Ishikawa (cell line): ENCODE data around the gene TRIM33.

ENCODE experiments used
- CEBPB ChIP-seq: IDR thresholded peaks from 2 replicates; pipeline ENCODE4 v1.6.1; 2012
- CREB1 ChIP-seq: IDR thresholded peaks from 2 replicates; pipeline ENCODE4 v1.6.1; 2012; ENCODE audit warnings: low read depth
- EGR1 ChIP-seq: IDR thresholded peaks from 2 replicates; pipeline ENCODE4 v1.6.1; 2012
- EP300 ChIP-seq: IDR thresholded peaks from 2 replicates; pipeline ENCODE4 v1.6.1; 2012; ENCODE audit warnings: borderline replicate concordance
- FOXM1 ChIP-seq: IDR thresholded peaks from 2 replicates; pipeline ENCODE4 v1.6.1; 2012; ENCODE audit warnings: low read depth, borderline replicate concordance
- NFIC ChIP-seq: IDR thresholded peaks from 2 replicates; pipeline ENCODE4 v1.6.1; 2012
- RAD21 ChIP-seq: IDR thresholded peaks from 2 replicates; pipeline ENCODE4 v1.6.1; 2012; ENCODE audit warnings: low read depth
- TAF1 ChIP-seq: IDR thresholded peaks from 2 replicates; pipeline ENCODE4 v1.6.1; 2012; ENCODE audit warnings: low read depth, mild to moderate bottlenecking
- TCF12 ChIP-seq: IDR thresholded peaks from 2 replicates; pipeline ENCODE4 v1.6.1; 2012; ENCODE audit warnings: low read depth
- TEAD4 ChIP-seq: IDR thresholded peaks from 2 replicates; pipeline ENCODE4 v1.6.1; 2012
- YY1 ChIP-seq: IDR thresholded peaks from 2 replicates; pipeline ENCODE4 v1.6.1; 2012; ENCODE audit warnings: low read depth
- ZBTB7A ChIP-seq: IDR thresholded peaks from 2 replicates; pipeline ENCODE4 v1.6.1; 2012; ENCODE audit warnings: low read depth
- TF ChIP-seq, protein P1 (sequence below): IDR thresholded peaks from 2 replicates; pipeline ENCODE4 v1.6.1; 2012; ENCODE audit warnings: low read depth, mild to moderate bottlenecking
- TF ChIP-seq, protein P2 (sequence below): IDR thresholded peaks from 2 replicates; pipeline ENCODE4 v1.6.1; 2012
- TF ChIP-seq, protein P3 (sequence below): IDR thresholded peaks from 2 replicates; pipeline ENCODE4 v1.6.1; 2012

Gene TRIM33

DNA sequence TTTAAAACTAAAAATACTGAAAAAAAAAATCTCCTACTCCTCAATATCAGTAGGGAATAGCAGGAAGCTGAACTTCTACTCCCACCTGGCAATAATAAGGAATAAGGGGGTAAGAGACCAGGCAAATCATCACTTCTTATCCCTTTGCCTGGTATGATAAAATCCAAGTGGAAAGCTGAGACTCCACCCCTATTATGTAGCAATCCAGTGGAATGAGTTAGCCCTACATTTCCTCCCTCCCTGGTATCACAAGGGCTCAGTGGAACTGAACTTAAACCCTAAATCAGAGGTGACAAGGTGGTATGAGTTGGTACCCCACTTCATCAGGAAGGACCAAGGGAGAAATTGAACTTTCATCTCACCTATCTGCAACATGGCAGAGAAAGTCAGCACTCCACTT is 25.7 kb downstream of the TRIM33 start:
- TF ChIP-seq FOXM1: no peak
- no peak for TF ChIP-seq EGR1
- no peak for TF ChIP-seq RAD21
- TF ChIP-seq TEAD4: no peak
- TF ChIP-seq TAF1: no peak
- TF ChIP-seq NFIC: no peak
- TF ChIP-seq, protein P1, sequence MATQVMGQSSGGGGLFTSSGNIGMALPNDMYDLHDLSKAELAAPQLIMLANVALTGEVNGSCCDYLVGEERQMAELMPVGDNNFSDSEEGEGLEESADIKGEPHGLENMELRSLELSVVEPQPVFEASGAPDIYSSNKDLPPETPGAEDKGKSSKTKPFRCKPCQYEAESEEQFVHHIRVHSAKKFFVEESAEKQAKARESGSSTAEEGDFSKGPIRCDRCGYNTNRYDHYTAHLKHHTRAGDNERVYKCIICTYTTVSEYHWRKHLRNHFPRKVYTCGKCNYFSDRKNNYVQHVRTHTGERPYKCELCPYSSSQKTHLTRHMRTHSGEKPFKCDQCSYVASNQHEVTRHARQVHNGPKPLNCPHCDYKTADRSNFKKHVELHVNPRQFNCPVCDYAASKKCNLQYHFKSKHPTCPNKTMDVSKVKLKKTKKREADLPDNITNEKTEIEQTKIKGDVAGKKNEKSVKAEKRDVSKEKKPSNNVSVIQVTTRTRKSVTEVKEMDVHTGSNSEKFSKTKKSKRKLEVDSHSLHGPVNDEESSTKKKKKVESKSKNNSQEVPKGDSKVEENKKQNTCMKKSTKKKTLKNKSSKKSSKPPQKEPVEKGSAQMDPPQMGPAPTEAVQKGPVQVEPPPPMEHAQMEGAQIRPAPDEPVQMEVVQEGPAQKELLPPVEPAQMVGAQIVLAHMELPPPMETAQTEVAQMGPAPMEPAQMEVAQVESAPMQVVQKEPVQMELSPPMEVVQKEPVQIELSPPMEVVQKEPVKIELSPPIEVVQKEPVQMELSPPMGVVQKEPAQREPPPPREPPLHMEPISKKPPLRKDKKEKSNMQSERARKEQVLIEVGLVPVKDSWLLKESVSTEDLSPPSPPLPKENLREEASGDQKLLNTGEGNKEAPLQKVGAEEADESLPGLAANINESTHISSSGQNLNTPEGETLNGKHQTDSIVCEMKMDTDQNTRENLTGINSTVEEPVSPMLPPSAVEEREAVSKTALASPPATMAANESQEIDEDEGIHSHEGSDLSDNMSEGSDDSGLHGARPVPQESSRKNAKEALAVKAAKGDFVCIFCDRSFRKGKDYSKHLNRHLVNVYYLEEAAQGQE: no peak
- no peak for TF ChIP-seq TCF12
- no peak for TF ChIP-seq CEBPB

DNA sequence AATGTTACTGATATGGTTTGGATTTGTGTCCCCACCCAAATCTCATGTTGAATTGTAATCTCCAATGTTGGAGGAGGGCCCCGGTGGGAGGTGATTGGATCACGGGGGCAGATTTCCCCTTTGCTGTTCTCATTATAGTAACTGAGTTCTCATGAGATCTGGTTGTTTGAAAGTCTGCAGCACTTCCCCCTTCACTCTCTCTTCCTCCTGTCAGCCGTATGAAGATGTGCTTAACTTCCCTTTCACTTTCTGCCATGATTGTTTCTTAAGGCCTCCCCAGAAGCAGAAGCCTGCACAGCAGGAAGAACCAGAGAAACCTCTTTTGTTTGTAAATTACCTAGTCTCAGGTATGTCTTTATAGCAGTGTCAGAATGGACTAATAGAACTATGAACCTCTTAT is 28.4 kb downstream of the TRIM33 start:
- TF ChIP-seq TAF1 (no peak), CEBPB (no peak), EGR1 (no peak), CREB1 (no peak), YY1 (no peak), ZBTB7A (no peak), FOXM1 (no peak), TEAD4 (no peak), RAD21 (no peak), TCF12 (no peak), EP300 (no peak), NFIC (no peak)
- TF ChIP-seq, protein P2, sequence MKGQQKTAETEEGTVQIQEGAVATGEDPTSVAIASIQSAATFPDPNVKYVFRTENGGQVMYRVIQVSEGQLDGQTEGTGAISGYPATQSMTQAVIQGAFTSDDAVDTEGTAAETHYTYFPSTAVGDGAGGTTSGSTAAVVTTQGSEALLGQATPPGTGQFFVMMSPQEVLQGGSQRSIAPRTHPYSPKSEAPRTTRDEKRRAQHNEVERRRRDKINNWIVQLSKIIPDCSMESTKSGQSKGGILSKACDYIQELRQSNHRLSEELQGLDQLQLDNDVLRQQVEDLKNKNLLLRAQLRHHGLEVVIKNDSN: no peak
- TF ChIP-seq, protein P1: no peak
- TF ChIP-seq, protein P3, sequence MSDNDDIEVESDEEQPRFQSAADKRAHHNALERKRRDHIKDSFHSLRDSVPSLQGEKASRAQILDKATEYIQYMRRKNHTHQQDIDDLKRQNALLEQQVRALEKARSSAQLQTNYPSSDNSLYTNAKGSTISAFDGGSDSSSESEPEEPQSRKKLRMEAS: no peak

DNA sequence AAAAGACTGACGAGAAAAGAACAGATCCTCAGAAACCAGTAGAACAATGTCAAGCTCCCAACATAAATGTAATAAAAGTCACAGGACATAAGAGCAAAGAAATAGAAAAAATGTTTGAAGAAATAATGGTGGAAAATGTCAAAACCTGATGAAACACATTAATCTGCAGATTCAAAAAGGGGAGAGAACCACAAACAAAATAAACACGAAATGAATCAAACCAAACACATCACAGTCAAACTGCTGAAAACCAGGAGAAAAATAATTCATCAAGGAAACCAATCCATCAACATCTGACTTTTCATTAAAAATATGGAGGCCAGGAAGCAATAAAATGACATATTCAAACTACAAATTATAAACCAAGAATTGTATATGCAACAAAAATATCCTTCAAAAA is 31.9 kb downstream of the TRIM33 start:
- TF ChIP-seq TCF12: no peak
- TF ChIP-seq, protein P1: no peak
- no peak for TF ChIP-seq TEAD4
- no peak for TF ChIP-seq ZBTB7A
- no peak for TF ChIP-seq EP300

DNA sequence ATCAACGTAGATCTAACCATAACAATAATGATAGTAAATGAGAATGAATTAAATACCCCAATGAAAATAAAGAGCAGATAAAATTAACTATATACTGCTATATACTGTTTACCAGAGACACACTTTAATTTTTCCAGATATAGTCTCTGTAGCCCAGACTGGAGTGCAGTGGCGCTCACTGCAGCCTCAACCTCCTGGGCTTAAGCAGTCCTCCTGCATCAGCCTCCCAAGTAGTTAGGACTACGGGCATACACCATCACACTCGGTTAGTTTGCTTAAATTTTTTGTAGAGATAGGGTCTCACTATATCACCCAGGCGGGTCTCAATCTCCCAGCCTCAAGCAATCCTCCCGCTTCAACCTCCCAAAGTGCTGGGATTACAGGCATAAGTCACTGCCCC is 37.2 kb downstream of the TRIM33 start:
- TF ChIP-seq, protein P3: no peak
- no peak for TF ChIP-seq CEBPB
- TF ChIP-seq YY1: no peak
- no peak for TF ChIP-seq FOXM1
- TF ChIP-seq, protein P1: no peak
- no peak for TF ChIP-seq EGR1
- TF ChIP-seq, protein P2: no peak
- no peak for TF ChIP-seq TAF1
- no peak for TF ChIP-seq ZBTB7A
- no peak for TF ChIP-seq CREB1
- TF ChIP-seq RAD21: no peak
- no peak for TF ChIP-seq TCF12
- TF ChIP-seq NFIC: no peak
- TF ChIP-seq TEAD4: no peak
- no peak for TF ChIP-seq EP300
